GM08714 (cell line): ENCODE measurements around the gene ZNF286A.
"Not testable (repeated sequence)": the region's sequence is repeated elsewhere in the genome, so short reads cannot be mapped to it uniquely, and the experiment has no call there.

Source experiments
- H3K4me3 ChIP-seq: fragments of 200-500 bp; sonication (Bioruptor generic); 2 replicates; pipeline ENCODE4 v1.5.1; 2014; ENCODE audit warnings: mild to moderate bottlenecking, low read length, inconsistent platforms
- ZNF274 ChIP-seq: IDR thresholded peaks from 2 replicates; pipeline ENCODE4 v1.6.1; 2012; ENCODE audit warnings: mild to moderate bottlenecking, low read depth, low read length

The ZNF286A gene

DNA sequence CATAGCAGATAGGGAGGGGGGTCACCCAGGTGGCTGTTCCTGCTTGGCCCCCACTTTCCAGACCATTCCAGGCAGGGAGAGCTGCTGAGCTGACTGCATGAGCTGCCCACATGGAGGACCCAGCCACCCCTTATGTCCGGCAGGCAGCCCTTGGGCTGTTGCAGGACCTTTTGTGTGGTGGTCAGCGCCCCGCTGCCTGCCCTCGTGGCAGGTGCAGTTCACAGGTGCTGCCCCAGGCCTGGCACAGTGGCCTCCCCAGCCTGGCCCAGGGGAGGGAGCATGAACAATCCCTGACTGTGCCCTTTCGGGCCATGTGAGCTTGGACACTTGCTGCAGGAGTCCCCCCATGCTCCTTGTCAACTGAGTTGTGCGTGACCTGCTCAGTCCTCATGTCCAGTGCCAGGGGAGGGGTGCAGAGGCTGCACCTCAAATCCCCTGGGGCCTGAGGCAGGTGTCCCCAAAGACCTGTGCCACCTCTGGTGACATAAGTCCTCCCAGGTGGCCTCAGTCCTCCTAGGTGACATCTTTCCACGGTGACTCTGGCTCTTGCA, 41.1 kb downstream of the ZNF286A start:
- no peak for TF ChIP-seq ZNF274
- H3K4me3 ChIP-seq = no peak overlapping the region

DNA sequence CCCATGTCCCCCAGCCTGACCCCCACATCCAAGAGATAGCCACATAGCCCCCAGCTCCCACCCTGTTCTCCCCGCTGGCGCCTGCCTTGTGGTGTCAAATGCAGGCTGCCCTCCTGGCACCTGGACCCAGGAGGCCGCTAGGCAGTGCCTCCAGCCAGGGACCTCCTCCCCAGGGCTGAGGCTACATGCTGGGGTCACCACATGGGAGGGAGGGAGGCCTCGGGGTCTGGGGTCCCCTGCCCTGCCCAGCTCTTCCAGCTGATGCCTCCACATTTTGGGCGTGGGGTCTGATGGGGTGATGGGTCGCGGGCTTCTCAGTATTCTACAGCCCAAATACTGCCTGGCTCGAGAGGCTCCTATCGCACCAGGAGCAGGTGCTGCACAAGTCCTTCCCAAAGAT, 42.1 kb downstream of the ZNF286A start:
- no peak for TF ChIP-seq ZNF274
- no peak overlapping the region for H3K4me3 ChIP-seq

DNA sequence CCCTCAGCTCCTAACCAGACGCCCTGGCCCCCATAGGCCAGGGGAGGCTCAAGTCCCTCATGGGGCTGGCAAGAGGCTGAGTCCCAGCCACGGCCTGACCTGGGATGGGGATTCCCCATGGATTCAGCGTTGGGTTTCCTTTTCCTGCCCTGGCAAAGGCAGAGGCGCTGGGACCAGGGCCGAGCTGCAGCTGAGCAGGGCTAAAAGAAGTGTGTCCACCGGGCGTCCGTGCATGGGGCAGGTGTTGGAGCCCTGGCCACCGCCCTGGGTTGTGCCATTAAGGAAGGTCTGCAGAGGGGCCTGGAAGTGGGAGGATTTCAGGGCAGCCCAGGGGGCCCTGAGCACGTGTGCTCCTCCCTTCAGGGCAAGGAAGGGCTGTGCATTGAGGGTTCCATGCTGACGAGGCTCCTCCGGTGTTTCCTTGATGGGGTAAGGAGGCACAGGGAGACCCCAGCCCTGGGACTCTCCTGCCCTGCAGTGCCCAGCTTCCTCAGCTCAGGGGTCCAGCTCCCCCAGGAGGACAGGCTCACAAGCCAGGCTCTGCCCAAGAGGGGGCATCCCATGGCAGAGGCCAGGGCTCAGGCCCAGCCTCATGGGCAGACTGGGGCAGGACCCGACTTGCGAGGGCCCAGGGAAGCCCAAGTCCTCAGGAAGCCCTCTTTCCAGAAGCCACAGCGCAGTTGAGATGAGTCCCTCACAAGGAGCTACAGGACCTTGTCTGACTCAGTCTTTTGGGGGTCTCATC, 42.7 kb downstream of the ZNF286A start:
- no peak overlapping the region for H3K4me3 ChIP-seq
- no peak for TF ChIP-seq ZNF274

DNA sequence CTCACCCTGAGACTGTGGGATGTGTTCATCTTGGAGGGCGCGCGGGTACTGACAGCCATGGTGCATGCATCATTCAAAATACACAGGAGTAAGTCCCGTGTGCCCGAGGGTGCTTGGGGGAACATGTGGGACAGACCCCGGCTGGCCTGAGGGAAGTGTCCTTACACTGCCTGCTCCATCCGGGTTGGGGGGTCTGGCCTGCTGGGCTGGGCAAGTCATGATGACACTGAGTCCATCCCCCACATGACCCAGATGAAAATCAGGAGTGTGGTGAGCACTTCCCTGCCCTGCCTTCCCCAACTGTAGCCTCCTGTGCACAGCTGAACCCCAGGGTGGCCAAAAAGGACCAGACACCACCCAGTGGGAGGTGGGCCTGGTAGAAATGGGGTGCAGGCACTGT, 43.4 kb downstream of the ZNF286A start:
- no peak overlapping the region for H3K4me3 ChIP-seq
- TF ChIP-seq ZNF274 = no peak

DNA sequence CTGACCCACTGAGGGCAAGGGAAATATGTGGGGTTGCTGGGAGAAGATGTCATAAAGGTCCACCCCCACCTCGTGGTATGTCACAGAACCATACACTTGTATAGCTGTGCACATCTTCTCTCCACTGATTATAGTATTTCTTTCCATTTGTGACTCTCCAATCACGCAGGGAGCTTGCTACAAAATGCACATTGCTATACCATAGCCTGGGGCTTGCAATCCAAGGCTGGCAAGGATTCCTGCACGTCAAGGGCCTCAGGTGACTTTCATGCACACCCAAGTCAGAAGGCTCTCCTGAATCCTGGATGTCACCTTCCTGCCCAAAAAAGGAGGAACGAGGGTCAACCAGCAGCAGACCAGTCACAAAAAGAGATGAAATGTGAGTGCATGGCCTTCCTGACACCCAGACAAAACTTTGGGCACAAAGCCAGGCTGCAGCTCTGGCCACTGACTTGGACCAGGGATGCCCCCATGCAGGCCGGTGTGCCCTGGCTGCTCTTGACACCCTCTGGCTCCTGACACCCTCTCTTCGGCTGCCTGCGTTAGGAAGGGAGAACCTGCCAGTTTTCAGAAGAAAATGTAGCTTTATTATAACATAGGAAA, 44.6 kb downstream of the ZNF286A start:
- no peak overlapping the region for H3K4me3 ChIP-seq
- no peak for TF ChIP-seq ZNF274

DNA sequence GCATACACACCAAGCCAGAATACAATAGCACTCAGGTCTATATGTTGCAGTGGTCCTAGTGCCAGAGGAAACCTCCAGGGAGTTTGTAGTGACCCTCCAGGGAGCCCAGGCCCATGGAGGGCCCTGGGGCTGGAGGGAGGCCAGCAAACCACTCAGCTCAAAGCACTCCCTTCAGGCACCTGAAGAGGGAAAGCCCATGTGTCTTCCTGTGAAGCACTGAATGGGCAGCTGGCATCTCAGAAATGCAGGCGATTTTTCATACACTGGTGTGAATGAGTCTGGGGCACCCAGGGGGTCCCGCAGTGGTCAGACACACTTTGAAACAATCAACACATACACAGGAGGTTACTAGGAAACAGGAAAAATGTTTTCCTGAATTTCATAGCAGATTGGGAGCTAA, 45.3 kb downstream of the ZNF286A start:
- H3K4me3 ChIP-seq = no peak overlapping the region
- TF ChIP-seq ZNF274 = no peak

DNA sequence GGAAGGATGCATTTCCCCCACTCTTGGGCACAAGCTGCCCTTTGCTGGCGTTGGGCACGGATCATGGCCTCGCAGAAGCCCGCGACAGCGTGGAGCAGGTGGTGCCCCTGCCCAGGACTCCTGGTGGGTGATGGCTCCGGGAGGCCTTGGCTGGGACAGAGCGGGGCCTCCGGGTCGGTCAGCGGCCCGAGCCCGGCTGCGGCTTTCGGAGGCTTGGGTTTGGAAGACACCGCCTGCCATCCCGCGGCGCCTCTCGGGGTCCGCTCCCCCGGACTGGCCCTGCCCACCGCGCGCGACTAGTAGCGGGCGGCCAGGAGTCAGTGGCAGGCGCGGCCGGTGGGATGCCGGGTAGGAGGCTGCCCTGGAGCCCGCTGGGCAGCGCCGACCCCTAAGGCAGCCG, 49.9 kb downstream of the ZNF286A start:
- H3K4me3 ChIP-seq = not testable (repeated sequence)

DNA sequence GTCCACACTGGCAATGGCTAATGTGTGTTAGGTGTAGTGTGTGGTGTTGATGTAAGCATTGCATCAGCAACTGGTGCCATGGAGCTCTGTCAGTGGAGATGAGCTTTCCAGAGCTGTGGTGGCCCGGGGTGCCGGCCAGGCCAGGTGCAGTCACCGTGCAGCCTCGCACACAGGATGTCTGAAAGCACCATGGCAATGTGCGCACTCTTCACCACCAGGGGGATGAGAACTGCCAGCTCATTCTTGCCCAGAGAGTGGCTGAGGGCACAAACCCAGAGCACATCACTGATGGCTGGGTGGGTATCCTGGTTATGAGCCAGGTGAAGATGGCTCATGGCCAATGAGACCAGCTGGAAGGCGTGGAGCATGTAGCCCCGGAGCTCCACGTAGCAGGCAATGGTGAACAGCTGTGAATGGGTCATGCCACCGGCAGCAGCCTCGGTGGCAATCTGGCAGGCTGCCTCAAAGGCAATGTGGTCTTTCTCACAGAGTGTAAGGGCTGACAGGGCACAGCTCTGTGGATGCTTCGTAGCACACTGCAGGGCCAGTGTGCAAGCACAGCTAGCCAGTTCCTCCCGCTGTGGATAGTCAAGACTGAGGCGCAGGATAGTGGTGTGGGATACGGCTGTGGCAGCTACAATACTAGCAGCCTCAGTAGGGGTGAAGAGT, 69.4 kb downstream of the ZNF286A start:
- not testable (repeated sequence) for H3K4me3 ChIP-seq
